Transverse colon (tissue), 4 donors: ENCODE results near the gene FOXJ3.

Experiments
- EP300 ChIP-seq: sonication (generic); formaldehyde crosslinking; IDR thresholded peaks from one replicate; pipeline ENCODE4 v1.6.1; 2017; ENCODE audit warnings: antibody characterized with exemption, low read depth
- POLR2A ChIP-seq: fragments of 450-650 bp; IDR thresholded peaks from one replicate; pipeline ENCODE4 v1.6.1; 2016; ENCODE audit warnings: antibody characterized with exemption, mild to moderate bottlenecking, moderate library complexity
- POLR2AphosphoS5 ChIP-seq, 3 donors: sonication (generic); formaldehyde crosslinking; IDR thresholded peaks; one replicate each; pipeline ENCODE4 v1.6.1; 2016; ENCODE audit warnings: antibody characterized with exemption in 3 of 3
- TF ChIP-seq, protein P1 (sequence below), 5 experiments: fragments of 200-600 bp in 3 of 5; fragments of 450-650 bp in 2 of 5; sonication (generic) in 3 of 5; IDR thresholded peaks; 1 replicate in 2 of 5; 2 replicates in 3 of 5; pipeline ENCODE4 v1.5.1; 2016 to 2017; ENCODE audit warnings: antibody characterized with exemption in 5 of 5, inconsistent platforms in 3 of 5, mild to moderate bottlenecking in 2 of 5, moderate library complexity in 1 of 5

DNA sequence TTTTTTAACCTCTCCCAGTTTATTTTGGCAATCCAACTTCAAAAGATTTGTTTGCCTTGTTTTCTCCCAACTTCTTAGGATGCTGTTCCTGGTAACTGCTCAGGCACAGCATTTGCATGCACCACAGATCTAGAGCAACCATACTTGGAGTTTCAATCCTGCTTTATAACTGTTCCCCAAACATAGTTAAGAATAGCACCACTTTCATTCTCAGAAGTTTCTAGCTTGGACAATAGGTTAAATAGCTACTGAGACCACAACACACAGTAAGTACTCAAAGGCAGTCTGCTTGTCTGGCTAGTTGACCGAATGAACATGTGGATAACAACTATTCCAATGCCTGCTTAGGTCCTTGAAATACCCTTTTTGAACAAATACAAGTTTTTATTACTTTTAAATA, 76.8 kb downstream of the FOXJ3 start:
- TF ChIP-seq, protein P1, sequence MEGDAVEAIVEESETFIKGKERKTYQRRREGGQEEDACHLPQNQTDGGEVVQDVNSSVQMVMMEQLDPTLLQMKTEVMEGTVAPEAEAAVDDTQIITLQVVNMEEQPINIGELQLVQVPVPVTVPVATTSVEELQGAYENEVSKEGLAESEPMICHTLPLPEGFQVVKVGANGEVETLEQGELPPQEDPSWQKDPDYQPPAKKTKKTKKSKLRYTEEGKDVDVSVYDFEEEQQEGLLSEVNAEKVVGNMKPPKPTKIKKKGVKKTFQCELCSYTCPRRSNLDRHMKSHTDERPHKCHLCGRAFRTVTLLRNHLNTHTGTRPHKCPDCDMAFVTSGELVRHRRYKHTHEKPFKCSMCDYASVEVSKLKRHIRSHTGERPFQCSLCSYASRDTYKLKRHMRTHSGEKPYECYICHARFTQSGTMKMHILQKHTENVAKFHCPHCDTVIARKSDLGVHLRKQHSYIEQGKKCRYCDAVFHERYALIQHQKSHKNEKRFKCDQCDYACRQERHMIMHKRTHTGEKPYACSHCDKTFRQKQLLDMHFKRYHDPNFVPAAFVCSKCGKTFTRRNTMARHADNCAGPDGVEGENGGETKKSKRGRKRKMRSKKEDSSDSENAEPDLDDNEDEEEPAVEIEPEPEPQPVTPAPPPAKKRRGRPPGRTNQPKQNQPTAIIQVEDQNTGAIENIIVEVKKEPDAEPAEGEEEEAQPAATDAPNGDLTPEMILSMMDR (IDR thresholded peaks at IDR 0.05), result no peak
- TF ChIP-seq EP300 (no peak), POLR2AphosphoS5 (IDR thresholded peaks at IDR 0.05) (no peak), POLR2A (no peak)
